Pancreas (tissue), 10 donors: Measurements from ENCODE around the gene IRAK1BP1. TPM values are rescaled to one million over a fixed set of nuclear protein-coding genes. Genes with fewer than 3 reads are reported as not detected.

Experiments used
- ATAC-seq, 4 donors: fragments of 200-7000 bp; cut with Tn5 transposase; one replicate each; pipeline versions ENCODE4 v1.8.0 to v1.9.1; 2020; ENCODE audit warnings: mild to moderate bottlenecking in 4 of 4, moderate library complexity in 4 of 4
- DNase-seq, 6 donors: peaks; one replicate each; pipeline ENCODE4 v3.0.0-alpha.2; 2020
- FAIRE-seq: peaks from 2 replicates; lab custom pipeline; 2012; peaks lifted over from hg19 to GRCh38; lab: Jason Lieb, UNC
- H3K27ac ChIP-seq, 4 donors: fragments of 200-600 bp; sonication (generic); 1 replicate in 3 of 4; 2 replicates in 1 of 4; pipeline versions ENCODE4 v1.5.0 to v1.8.0; 2020
- H3K27me3 ChIP-seq, 4 donors: fragments of 200-600 bp; one replicate each; pipeline ENCODE4 v1.8.0; 2021
- H3K36me3 ChIP-seq, 3 donors: fragments of 200-600 bp; sonication (generic) in 1 of 3; one replicate each; pipeline versions ENCODE4 v1.5.0 to v1.8.0; 2020 to 2021
- H3K4me1 ChIP-seq, 3 donors: fragments of 200-600 bp; one replicate each; pipeline ENCODE4 v1.8.0; 2021
- H3K4me3 ChIP-seq, 4 donors: fragments of 200-600 bp; sonication (generic) in 2 of 4; one replicate each; pipeline versions ENCODE4 v1.5.0 to v1.8.0; 2020 to 2021
- H3K9me3 ChIP-seq, 4 donors: fragments of 200-600 bp; one replicate each; pipeline ENCODE4 v1.8.0; 2021
- CTCF ChIP-seq, 4 donors: fragments of 200-600 bp; sonication (generic) in 3 of 4; IDR thresholded peaks; one replicate each; pipeline versions ENCODE4 v1.5.0 to v1.8.0; 2021; ENCODE audit warnings: antibody characterized with exemption in 4 of 4
- WGBS, 2 donors: extraction: QIAGEN DNeasy Blood & Tissue Kit; methylation state at CpG; one replicate each; pipeline ENCODE4 v1.1.7; 2013; 5-methylcytosine and 5-hydroxymethylcytosine counted together
- intact Hi-C, 3 donors: fragments of 100-400 bp; cut with DNase I; formaldehyde crosslinking; loops; one replicate each; pipeline versions ENCODE4 v1.11.1 to v1.14.2; 2022
- polyA plus RNA-seq, 2 donors: library from polyadenylated mRNA; stranded (reverse); fragments of 200-250 nt; gene quantifications; one replicate each; pipeline ENCODE4 v1.2.3, GENCODE V29; 2013
- total RNA-seq, 6 donors: library from RNA; stranded (reverse); fragmentation: NEBNext Ultra II Directional in 4 of 6; extraction: Animal tissue kit (Norgen Biotek cat#: 25700) in 4 of 6; gene quantifications; one replicate each; pipeline versions ENCODE4 v1.2.1 to v1.2.4, GENCODE V29; 2021 to 2023
- donor health status: healthy with polysubstance abuse.
- donor health status: DM: no; HTN: no; CAD: no; lungs with moderate emphysema.
- donor health status: DM: no; HTN: no; CAD: no.
- donor health status: control.
- donor health status: control.
- donor health status: Bipolar disorder and iron deficiency.
- donor health status: DM: yes; HTN: yes; CAD: no.
- donor health status: DM: no; HTN: no; CAD: no.
- donor health status: DM: no; HTN: no; CAD: no.
- donor health status: DM: yes; HTN: yes; CAD: no.

The IRAK1BP1 gene
- total RNA-seq (1 to 10 TPM; 2.4 to 5.6 (median 4.0) TPM), polyA plus RNA-seq (1 to 10 TPM; 2.4 to 2.5 TPM)

DNA sequence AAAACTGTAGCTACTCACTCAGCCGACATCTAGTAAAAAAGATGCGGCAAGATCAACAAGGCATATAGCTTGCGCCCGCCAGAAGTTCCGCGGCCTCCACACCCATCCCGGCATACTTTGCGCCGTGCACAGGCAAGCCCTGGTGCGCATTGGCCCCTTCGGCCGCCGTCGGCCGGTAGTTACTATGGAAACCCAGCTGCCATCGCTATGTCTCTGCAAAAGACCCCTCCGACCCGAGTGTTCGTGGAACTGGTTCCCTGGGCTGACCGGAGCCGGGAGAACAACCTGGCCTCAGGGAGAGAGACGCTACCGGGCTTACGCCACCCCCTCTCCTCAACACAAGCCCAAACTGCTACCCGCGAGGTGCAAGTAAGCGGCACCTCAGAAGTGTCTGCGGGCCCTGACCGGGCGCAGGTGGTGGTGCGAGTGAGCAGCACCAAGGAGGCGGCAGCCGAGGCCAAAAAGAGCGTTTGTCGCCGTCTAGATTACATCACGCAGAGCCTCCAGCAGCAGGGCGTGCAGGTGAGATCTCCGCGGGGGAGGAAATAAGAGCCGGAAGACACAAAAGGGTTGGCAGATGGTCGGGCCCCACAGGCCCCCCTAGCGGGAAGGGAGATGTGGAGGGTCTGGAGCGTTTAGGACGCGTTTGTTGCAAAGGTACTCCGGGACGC is at the start of gene IRAK1BP1:
Gene IRAK1BP1 (plus strand): TSS at position 182 of the 671 bp plus-strand sequence. CDS start 26 bp downstream, at position 208.
- Histone ChIP-seq H3K4me3 (peak within 1 kb of the TSS; percentile 60 to 94 (median 86)), H3K27ac (peak within 1 kb of the TSS; percentile 67 to 81 (median 76)), H3K36me3 (no peaks in the 10 kb centered on the region), H3K4me1 (peaks cover 0 to 12% (median 0%) of the 10 kb centered on the region in 3 donors), H3K9me3 (no peaks in the 10 kb centered on the region), H3K27me3 (no peaks in the 10 kb centered on the region)
- FAIRE-seq (no peak), DNase-seq (peak; percentile 80 to 94 (median 87)), ATAC-seq (peak; percentile 98 to 99 (median 99))
- TF ChIP-seq CTCF (IDR thresholded peaks at IDR 0.05) = no peak
- WGBS, 2 donors = 0 to 1% methylated on average over 47 to 48 of the region's 48 CpGs
- intact Hi-C loops = no loop called here

- DNase-seq (no peak), ATAC-seq (no peak), FAIRE-seq (no peak)
- Histone ChIP-seq H3K4me1 (no peaks in the 10 kb centered on the region), H3K4me3 (no peak overlapping the region), H3K27ac (no peak overlapping the region), H3K27me3 (no peaks in the 10 kb centered on the region), H3K9me3 (no peaks in the 10 kb centered on the region), H3K36me3 (no peaks in the 10 kb centered on the region)
- no peak for TF ChIP-seq CTCF (IDR thresholded peaks at IDR 0.05)
- intact Hi-C loops = no loop called here
These were observed 43.3 kb upstream of the IRAK1BP1 start for GRCh38 chr6:78824045-78824444.

- Histone ChIP-seq H3K36me3 (no peaks in the 10 kb centered on the region), H3K27ac (no peak overlapping the region), H3K9me3 (no peaks in the 10 kb centered on the region), H3K4me3 (no peak overlapping the region), H3K27me3 (no peaks in the 10 kb centered on the region), H3K4me1 (peaks cover 0 to 7% (median 7%) of the 10 kb centered on the region in 3 donors)
- FAIRE-seq (no peak), DNase-seq (no peak), ATAC-seq (no peak)
- no peak for TF ChIP-seq CTCF (IDR thresholded peaks at IDR 0.05)
- intact Hi-C loops = no loop called here
- WGBS, 2 donors = 71 to 86% methylated on average over 3 of the region's 3 CpGs
These were observed 37.9 kb upstream of the IRAK1BP1 start for GRCh38 chr6:78829407-78829806.

DNA sequence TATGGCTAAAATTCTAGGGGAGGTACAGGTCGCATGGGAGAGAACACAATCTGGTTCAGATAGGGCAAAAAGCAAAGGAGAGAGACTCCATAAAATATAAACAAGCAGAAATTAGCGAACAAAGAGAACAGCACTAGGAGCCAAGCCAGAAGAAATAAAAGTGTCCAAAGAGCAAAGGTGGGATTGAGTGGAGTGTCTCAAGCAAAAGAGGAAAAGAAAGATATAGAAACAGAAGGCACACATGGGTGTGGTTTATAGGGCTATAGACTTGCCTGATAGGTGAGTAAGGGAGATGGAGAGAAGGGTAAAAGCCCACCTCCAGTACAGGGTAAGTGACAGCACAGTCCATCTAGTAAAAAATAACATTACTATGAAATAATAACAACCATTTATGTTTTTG is 36.5 kb upstream of the IRAK1BP1 start:
- H3K4me1 ChIP-seq = peaks cover 0 to 7% (median 7%) of the 10 kb centered on the region in 3 donors
- intact Hi-C loops = no loop called here
- no peak overlapping the region for H3K4me3 ChIP-seq
- ATAC-seq (no peak), DNase-seq (no peak), FAIRE-seq (no peak)
- TF ChIP-seq CTCF (IDR thresholded peaks at IDR 0.05) = no peak
- 82 to 87% methylated on average over 2 of the region's 2 CpGs for WGBS, 2 donors
- no peaks in the 10 kb centered on the region for H3K27me3 ChIP-seq
- no peaks in the 10 kb centered on the region for H3K36me3 ChIP-seq
- no peak overlapping the region for H3K27ac ChIP-seq
- no peaks in the 10 kb centered on the region for H3K9me3 ChIP-seq

DNA sequence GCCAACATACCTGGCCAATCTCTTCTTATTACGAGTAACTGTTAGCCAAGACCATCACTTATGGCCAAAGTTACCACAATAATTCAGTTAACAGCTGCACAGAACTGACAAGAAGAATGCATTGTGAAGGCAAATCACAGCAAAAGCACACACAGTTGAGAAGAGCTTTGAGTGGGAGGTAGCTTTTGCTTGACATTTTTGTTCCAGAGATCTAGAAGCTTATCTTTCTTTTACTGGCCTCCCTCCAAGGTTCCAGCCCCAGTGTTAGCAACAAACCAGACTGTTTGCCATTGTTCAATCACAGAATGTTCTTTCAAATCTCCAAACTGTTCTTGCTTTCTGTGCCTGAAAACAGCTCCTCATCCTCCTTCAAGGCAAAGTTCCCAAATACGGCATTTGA is 35.9 kb upstream of the IRAK1BP1 start:
- FAIRE-seq (no peak), ATAC-seq (peak; percentile 69 to 94 (median 92)), DNase-seq (peak in 3 of 6 donors; percentile 17 to 35 (median 30))
- H3K4me1 ChIP-seq = peaks cover 0 to 7% (median 7%) of the 10 kb centered on the region in 3 donors
- H3K4me3 ChIP-seq = no peak overlapping the region
- 11 to 15% methylated on average over 2 of the region's 2 CpGs for WGBS, 2 donors
- no peaks in the 10 kb centered on the region for H3K9me3 ChIP-seq
- intact Hi-C loops = no loop called here
- no peaks in the 10 kb centered on the region for H3K36me3 ChIP-seq
- H3K27ac ChIP-seq = peak overlapping the region in 1 of 4 donors; percentile 23
- TF ChIP-seq CTCF (IDR thresholded peaks at IDR 0.05) = no peak
- H3K27me3 ChIP-seq = no peaks in the 10 kb centered on the region
